HEK293 (cell line): ENCODE results near the gene GDAP1L1.

Experiments
- CTCF ChIP-seq: fragments of 450-650 bp; formaldehyde crosslinking; IDR thresholded peaks from 2 replicates; pipeline ENCODE4 v1.5.1; 2016; ENCODE audit warnings: missing biosample characterization, missing genetic modification characterization
- REST ChIP-seq: fragments of 450-650 bp; formaldehyde crosslinking; IDR thresholded peaks from 2 replicates; pipeline ENCODE4 v1.5.1; 2016; ENCODE audit warnings: missing biosample characterization, missing genetic modification characterization
- YY2 ChIP-seq: fragments of 450-650 bp; formaldehyde crosslinking; IDR thresholded peaks from 2 replicates; pipeline ENCODE4 v1.5.1; 2016; ENCODE audit warnings: missing biosample characterization, missing genetic modification characterization
- ZFP41 ChIP-seq: fragments of 450-650 bp; formaldehyde crosslinking; IDR thresholded peaks from 2 replicates; pipeline ENCODE4 v1.5.1; 2016; ENCODE audit warnings: missing biosample characterization, missing genetic modification characterization, borderline replicate concordance
- ZNF341 ChIP-seq: fragments of 450-650 bp; formaldehyde crosslinking; IDR thresholded peaks from 2 replicates; pipeline ENCODE4; 2016; ENCODE audit warnings: low read depth, missing biosample characterization, missing genetic modification characterization
- ZNF549 ChIP-seq: fragments of 450-650 bp; IDR thresholded peaks from 2 replicates; pipeline ENCODE4 v1.5.1; 2018; ENCODE audit warnings: missing biosample characterization, missing genetic modification characterization, mild to moderate bottlenecking, inconsistent platforms, moderate library complexity
- ZNF558 ChIP-seq: fragments of 450-650 bp; formaldehyde crosslinking; IDR thresholded peaks from 2 replicates; pipeline ENCODE4 v1.5.1; 2016; ENCODE audit warnings: missing biosample characterization, missing genetic modification characterization
- ZSCAN18 ChIP-seq: fragments of 450-650 bp; formaldehyde crosslinking; IDR thresholded peaks from 2 replicates; pipeline ENCODE4 v1.5.1; 2016; ENCODE audit warnings: missing biosample characterization, missing genetic modification characterization
- ZSCAN23 ChIP-seq: fragments of 450-650 bp; formaldehyde crosslinking; IDR thresholded peaks from 2 replicates; pipeline ENCODE4 v1.5.1; 2016; ENCODE audit warnings: missing biosample characterization, missing genetic modification characterization
- TF ChIP-seq, protein P1 (sequence below): fragments of 450-650 bp; formaldehyde crosslinking; IDR thresholded peaks from 2 replicates; pipeline ENCODE4 v1.5.1; 2017; ENCODE audit warnings: missing biosample characterization, missing genetic modification characterization

- TF ChIP-seq, protein P1, sequence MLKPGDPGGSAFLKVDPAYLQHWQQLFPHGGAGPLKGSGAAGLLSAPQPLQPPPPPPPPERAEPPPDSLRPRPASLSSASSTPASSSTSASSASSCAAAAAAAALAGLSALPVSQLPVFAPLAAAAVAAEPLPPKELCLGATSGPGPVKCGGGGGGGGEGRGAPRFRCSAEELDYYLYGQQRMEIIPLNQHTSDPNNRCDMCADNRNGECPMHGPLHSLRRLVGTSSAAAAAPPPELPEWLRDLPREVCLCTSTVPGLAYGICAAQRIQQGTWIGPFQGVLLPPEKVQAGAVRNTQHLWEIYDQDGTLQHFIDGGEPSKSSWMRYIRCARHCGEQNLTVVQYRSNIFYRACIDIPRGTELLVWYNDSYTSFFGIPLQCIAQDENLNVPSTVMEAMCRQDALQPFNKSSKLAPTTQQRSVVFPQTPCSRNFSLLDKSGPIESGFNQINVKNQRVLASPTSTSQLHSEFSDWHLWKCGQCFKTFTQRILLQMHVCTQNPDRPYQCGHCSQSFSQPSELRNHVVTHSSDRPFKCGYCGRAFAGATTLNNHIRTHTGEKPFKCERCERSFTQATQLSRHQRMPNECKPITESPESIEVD (tag by site-specific recombination) = no peak
- TF ChIP-seq CTCF (tag by site-specific recombination) (peak; percentile 85), YY2 (no peak), ZSCAN18 (tag by site-specific recombination) (no peak), ZFP41 (tag by site-specific recombination) (no peak), ZNF558 (tag by site-specific recombination) (no peak), ZNF549 (no peak), ZSCAN23 (tag by site-specific recombination) (no peak), ZNF341 (tag by site-specific recombination) (no peak), REST (tag by site-specific recombination) (no peak)
These were observed 29.6 kb upstream of the GDAP1L1 start for GRCh38 chr20:44217342-44218092.
